GM06990 (cell line): ENCODE data around the gene KSR2.

Experiments
- DNase-seq: peaks from one replicate; pipeline ENCODE4 v3.0.0-alpha.2; 2011; ENCODE audit not compliant: insufficient read length; ENCODE audit errors: extremely low read depth
- H3K27me3 ChIP-seq: replicated peaks from 2 replicates; pipeline ENCODE4 v1.6.0; 2011; ENCODE audit warnings: low read length; ENCODE audit not compliant: control insufficient read depth, insufficient read depth
- H3K36me3 ChIP-seq: 2 replicates; pipeline ENCODE4 v1.5.1; 2011; ENCODE audit warnings: low read length; ENCODE audit not compliant: control insufficient read depth, insufficient read depth
- H3K4me3 ChIP-seq: replicated peaks from 2 replicates; pipeline ENCODE4 v1.5.1; 2011; ENCODE audit warnings: low read depth, mild to moderate bottlenecking, control low read depth, low read length
- CTCF ChIP-seq: IDR thresholded peaks from 2 replicates; pipeline ENCODE4 v1.5.1; 2011; ENCODE audit warnings: low read length, control low read depth, mild to moderate bottlenecking, inconsistent platforms; ENCODE audit not compliant: insufficient read depth, poor library complexity, severe bottlenecking

Gene KSR2

GRCh38 chr12:117792471-117792870 is 176.3 kb downstream of the KSR2 start:
- Histone ChIP-seq H3K4me3 (no peak overlapping the region), H3K27me3 (no peaks in the 10 kb centered on the region), H3K36me3 (no peaks in the 10 kb centered on the region)
- no peak for TF ChIP-seq CTCF
- no peak for DNase-seq

- no peak for DNase-seq
- Histone ChIP-seq H3K27me3 (no peaks in the 10 kb centered on the region), H3K36me3 (no peaks in the 10 kb centered on the region), H3K4me3 (no peak overlapping the region)
- no peak for TF ChIP-seq CTCF
Measured at GRCh38 chr12:117790948-117791347, 177.8 kb downstream of the KSR2 start.

GRCh38 chr12:117790198-117790597 is 178.6 kb downstream of the KSR2 start:
- no peak for TF ChIP-seq CTCF
- H3K27me3 ChIP-seq = no peaks in the 10 kb centered on the region
- no peak overlapping the region for H3K4me3 ChIP-seq
- no peak for DNase-seq
- H3K36me3 ChIP-seq = no peaks in the 10 kb centered on the region

- no peak for TF ChIP-seq CTCF
- Histone ChIP-seq H3K36me3 (no peaks in the 10 kb centered on the region), H3K27me3 (no peaks in the 10 kb centered on the region), H3K4me3 (no peak overlapping the region)
- no peak for DNase-seq
Measured at GRCh38 chr12:117789195-117789912, 179.4 kb downstream of the KSR2 start.

- Histone ChIP-seq H3K36me3 (no peaks in the 10 kb centered on the region), H3K4me3 (no peak overlapping the region), H3K27me3 (no peaks in the 10 kb centered on the region; the same call in 1 of the 2 replicates)
- no peak for TF ChIP-seq CTCF
- no peak for DNase-seq
Measured at GRCh38 chr12:117778656-117779055, 190.1 kb downstream of the KSR2 start.
